IMR-90 (cell line): ENCODE results near the gene NFX1. TPM values are rescaled to one million over a fixed set of nuclear protein-coding genes. Genes with fewer than 3 reads are reported as not detected.

ENCODE experiments used
- ATAC-seq: fragments of 200-7000 bp; cut with Tn5 transposase; 2 replicates; pipeline ENCODE4 v1.9.1; 2020; ENCODE audit warnings: low read depth, mild to moderate bottlenecking, moderate library complexity
- BruUV-seq: library from RNA; stranded (reverse); fragments of 400-500 nt; replicated peaks from 2 replicates; lab custom pipeline; 2021; lab: Mats Ljungman, UMichigan
- CTCF ChIA-PET: fragments of 300-600 bp; formaldehyde crosslinking; extraction: SDS; loops from one replicate; lab custom pipeline; 2021; ENCODE audit warnings: antibody characterized with exemption; lab: Yijun Ruan, JAX
- POLR2A ChIA-PET: fragments of 300-600 bp; sonication (Branson Sonifier 250); formaldehyde crosslinking; loops from one replicate; lab custom pipeline; 2022; ENCODE audit warnings: antibody characterized with exemption; ENCODE audit not compliant: unreplicated experiment; lab: Charles Lee
- DNase-seq: peaks from one replicate; pipeline ENCODE4 v3.0.0; 2013
- H2AFZ ChIP-seq: replicated peaks from 2 replicates; pipeline ENCODE3; 2013; ENCODE audit warnings: low read length, mild to moderate bottlenecking; ENCODE audit not compliant: poor library complexity
- H2AK5ac ChIP-seq: 2 replicates; pipeline ENCODE4 v1.6.1; 2013; ENCODE audit warnings: low read depth, low read length, inconsistent platforms
- H2AK9ac ChIP-seq: replicated peaks from 2 replicates; pipeline ENCODE3; 2013; ENCODE audit warnings: mild to moderate bottlenecking, low read depth, low read length, moderate library complexity; ENCODE audit not compliant: poor library complexity
- H2BK120ac ChIP-seq: 2 replicates; pipeline ENCODE4 v1.6.1; 2013; ENCODE audit warnings: low read depth, low read length, inconsistent platforms
- H2BK15ac ChIP-seq: 3 replicates; pipeline ENCODE4 v1.6.1; 2013; ENCODE audit warnings: low read depth, low read length, inconsistent platforms
- H2BK20ac ChIP-seq: 2 replicates; pipeline ENCODE4 v1.6.1; 2013; ENCODE audit warnings: low read depth, mild to moderate bottlenecking, inconsistent platforms, low read length, moderate library complexity
- H2BK5ac ChIP-seq: 2 replicates; pipeline ENCODE4 v1.6.1; 2013; ENCODE audit warnings: mild to moderate bottlenecking, low read depth, low read length, inconsistent platforms; ENCODE audit not compliant: poor library complexity, severe bottlenecking
- H3K14ac ChIP-seq: replicated peaks from 2 replicates; pipeline ENCODE4 v1.6.1; 2013; ENCODE audit warnings: low read depth, low read length, inconsistent platforms
- H3K18ac ChIP-seq: 2 replicates; pipeline ENCODE4 v1.6.1; 2013; ENCODE audit warnings: low read depth, low read length, control low read depth
- H3K23ac ChIP-seq: 2 replicates; pipeline ENCODE4 v1.6.1; 2013; ENCODE audit warnings: low read depth, low read length, inconsistent platforms
- H3K27ac ChIP-seq: 2 replicates; pipeline ENCODE4 v1.5.1; 2013; ENCODE audit warnings: mild to moderate bottlenecking, control low read depth, low read length; ENCODE audit not compliant: insufficient read depth
- H3K27me3 ChIP-seq: 2 replicates; pipeline ENCODE4 v1.6.1; 2013; ENCODE audit warnings: low read length; ENCODE audit not compliant: control insufficient read depth, insufficient read depth
- H3K36me3 ChIP-seq: 2 replicates; pipeline ENCODE4 v1.6.1; 2013; ENCODE audit warnings: low read length, mixed read lengths; ENCODE audit not compliant: control insufficient read depth, insufficient read depth
- H3K4ac ChIP-seq: 2 replicates; pipeline ENCODE4 v1.6.1; 2013; ENCODE audit warnings: low read depth, low read length, inconsistent platforms
- H3K4me1 ChIP-seq: 2 replicates; pipeline ENCODE4 v1.6.1; 2013; ENCODE audit warnings: low read length, mixed read lengths; ENCODE audit not compliant: control insufficient read depth, insufficient read depth
- H3K4me2 ChIP-seq: 2 replicates; pipeline ENCODE4 v1.6.1; 2013; ENCODE audit warnings: low read depth, mild to moderate bottlenecking, control low read depth, low read length, moderate library complexity
- H3K4me3 ChIP-seq: 2 replicates; pipeline ENCODE4 v1.5.1; 2013; ENCODE audit warnings: low read depth, mild to moderate bottlenecking, control low read depth, low read length, moderate library complexity; ENCODE audit not compliant: insufficient read depth
- H3K56ac ChIP-seq: 2 replicates; pipeline ENCODE4 v1.6.1; 2013; ENCODE audit warnings: low read length, inconsistent platforms; ENCODE audit not compliant: insufficient read depth; ENCODE audit errors: extremely low read depth
- H3K79me1 ChIP-seq, 2 experiments: 2 replicates each; pipeline ENCODE4 v1.6.1; 2013; ENCODE audit warnings: low read length in 2 of 2, inconsistent platforms in 1 of 2, low read depth in 1 of 2
- H3K9ac ChIP-seq: 2 replicates; pipeline ENCODE4 v1.6.1; 2013; ENCODE audit warnings: low read depth, low read length, control low read depth
- H3K9me1 ChIP-seq: 2 replicates; pipeline ENCODE4 v1.6.1; 2013; ENCODE audit warnings: low read length, inconsistent platforms; ENCODE audit not compliant: insufficient read depth
- H3K9me3 ChIP-seq: 2 replicates; pipeline ENCODE4 v1.6.1; 2013; ENCODE audit warnings: low read length; ENCODE audit not compliant: control insufficient read depth, insufficient read depth
- H4K20me1 ChIP-seq: 2 replicates; pipeline ENCODE4 v1.6.1; 2013; ENCODE audit warnings: low read length, inconsistent platforms; ENCODE audit not compliant: insufficient read depth
- H4K5ac ChIP-seq: 2 replicates; pipeline ENCODE4 v1.6.1; 2013; ENCODE audit warnings: mild to moderate bottlenecking, low read depth, low read length, control low read depth
- H4K8ac ChIP-seq, 2 experiments: 2 replicates each; pipeline ENCODE4 v1.6.1; 2013; ENCODE audit warnings: low read depth in 2 of 2, low read length in 2 of 2, control low read depth in 1 of 2, inconsistent platforms in 1 of 2
- H4K91ac ChIP-seq: 2 replicates; pipeline ENCODE4 v1.6.1; 2013; ENCODE audit warnings: low read depth, low read length, inconsistent platforms; ENCODE audit not compliant: insufficient read depth
- BHLHE40 ChIP-seq: fragments of 150-350 bp; IDR thresholded peaks from 2 replicates; pipeline ENCODE4 v1.6.1; 2016; ENCODE audit warnings: mild to moderate bottlenecking, low read depth, low read length
- FOS ChIP-seq: fragments of 150-350 bp; IDR thresholded peaks from 2 replicates; pipeline ENCODE4 v1.6.1; 2016; ENCODE audit warnings: low read depth, low read length
- MAFK ChIP-seq: IDR thresholded peaks from 2 replicates; pipeline ENCODE4 v1.6.1; 2012; ENCODE audit warnings: low read depth, low read length, improper control_type of control experiment
- MAZ ChIP-seq: IDR thresholded peaks from 2 replicates; pipeline ENCODE4 v1.6.1; 2012; ENCODE audit warnings: low read depth, mild to moderate bottlenecking, low read length, improper control_type of control experiment, moderate library complexity, borderline replicate concordance
- NFE2L2 ChIP-seq: fragments of 150-350 bp; IDR thresholded peaks from 2 replicates; pipeline ENCODE4 v1.6.1; 2016; ENCODE audit warnings: low read depth, mild to moderate bottlenecking, low read length
- POLR2A ChIP-seq: IDR thresholded peaks from 2 replicates; pipeline ENCODE4 v1.6.1; 2012; ENCODE audit warnings: mild to moderate bottlenecking, low read depth, low read length
- RAD21 ChIP-seq: IDR thresholded peaks from 2 replicates; pipeline ENCODE4 v1.6.1; 2012; ENCODE audit warnings: low read length, improper control_type of control experiment
- SMC3 ChIP-seq: fragments of 150-350 bp; IDR thresholded peaks from 2 replicates; pipeline ENCODE4 v1.6.1; 2016; ENCODE audit warnings: low read depth, mild to moderate bottlenecking, antibody characterized with exemption, low read length, moderate library complexity
- WGBS, 2 experiments: methylation state at CpG; one replicate each; pipeline versions ENCODE4 v1.1.5 to v1.1.7; 2013; ENCODE audit warnings: missing lambda C conversion rate in 2 of 2; ENCODE audit not compliant: insufficient read length in 1 of 2; ENCODE audit errors: extremely low coverage in 2 of 2; 5-methylcytosine and 5-hydroxymethylcytosine counted together
- dilution Hi-C: fragments of 300-500 bp; cut with HindIII; formaldehyde crosslinking; loops from one replicate; pipeline ENCODE4 v1.14.3; 2018; ENCODE audit warnings: low sequenced_read_pairs; ENCODE audit not compliant: unreplicated experiment
- in situ Hi-C: fragments of 300-500 bp; cut with MboI; formaldehyde crosslinking; loops from 3 replicates; pipeline ENCODE4 v1.14.3; 2019; ENCODE audit warnings: low sequenced_read_pairs, inconsistent platforms, mixed read lengths
- intact Hi-C: fragments of 100-400 bp; cut with micrococcal nuclease; formaldehyde crosslinking; loops from 2 replicates; pipeline ENCODE4 v1.10.0; 2022
- polyA plus RNA-seq, 3 experiments: library from polyadenylated mRNA; depleted of rRNA; stranded (reverse); fragments of >200 nt; gene quantifications; 2 replicates each; pipeline ENCODE4 v1.2.3, GENCODE V29; 2012; ENCODE audit warnings: low replicate concordance in 1 of 3
- total RNA-seq: library from RNA; depleted of rRNA; stranded (reverse); fragments of >200 nt; gene quantifications from 2 replicates; pipeline ENCODE4 v1.2.3, GENCODE V29; 2012
- TF ChIP-seq, protein P1 (sequence below): fragments of 150-350 bp; IDR thresholded peaks from 2 replicates; pipeline ENCODE4 v1.6.1; 2017; ENCODE audit warnings: mild to moderate bottlenecking, antibody characterized with exemption, low read length, low read depth

Gene NFX1
- total and polyA plus RNA-seq, 2 of the 4 experiments (the other 2 are of a cell fraction), result 27.0 to 36.0 TPM

DNA sequence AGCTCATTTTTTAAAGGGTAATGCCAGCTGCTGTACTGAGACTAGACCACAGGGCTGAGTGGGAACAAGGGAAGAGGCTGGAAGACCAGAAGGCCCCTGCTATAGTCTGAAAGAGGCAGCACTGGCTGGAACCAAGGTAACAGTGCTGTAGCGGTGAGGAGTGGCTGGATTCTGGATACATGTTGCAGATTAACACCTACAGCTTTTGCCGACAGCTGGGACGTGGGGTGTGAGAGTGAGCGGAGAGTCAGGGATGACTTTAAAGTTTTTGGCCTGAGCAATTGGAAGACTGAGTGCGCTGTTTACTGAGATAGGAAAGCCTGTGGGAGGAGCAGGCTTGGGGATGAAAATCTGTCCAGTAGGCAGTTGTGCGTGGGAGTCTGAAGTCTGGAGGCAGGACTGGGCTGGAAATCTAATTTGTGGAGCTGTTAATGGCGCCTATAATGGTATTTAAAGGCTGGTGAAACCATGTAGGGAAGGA lies 85.6 kb downstream of the NFX1 start:
- Histone ChIP-seq H3K27ac (no peak overlapping the region), H2BK15ac (no peak overlapping the region), H4K5ac (no peak overlapping the region), H3K27me3 (no peaks in the 10 kb centered on the region), H3K79me1 (no peaks in the 10 kb centered on the region), H2AFZ (no peak overlapping the region), H2BK120ac (no peak overlapping the region), H3K36me3 (peaks cover 10% of the 10 kb centered on the region), H3K4me3 (no peak overlapping the region), H3K23ac (no peak overlapping the region), H2BK5ac (no peak overlapping the region), H3K4ac (no peak overlapping the region), H3K18ac (no peak overlapping the region), H3K9me1 (no peaks in the 10 kb centered on the region), H2AK9ac (peak overlapping the region; percentile 74), H3K14ac (no peak overlapping the region), H2BK20ac (no peak overlapping the region), H3K9ac (no peak overlapping the region), H4K8ac (peak overlapping the region in 1 of 2 experiments; percentile 9; a peak in 1 of 4 replicates), H2AK5ac (no peak overlapping the region), H4K20me1 (no peaks in the 10 kb centered on the region), H3K4me1 (0 out of 2 replicates have a peak, but pooled peaks cover 2% of the 10 kb centered on the region), H4K91ac (no peak overlapping the region; the same call in 1 of the 2 replicates), H3K4me2 (no peak overlapping the region), H3K56ac (no peak overlapping the region), H3K9me3 (no peaks in the 10 kb centered on the region)
- ChIA-PET POLR2A (no interaction called here), CTCF (interaction anchor here (0.9 to 2.1 kb wide), 6 partner anchors 16 to 98 kb away, joined by 3 to 10 read pairs (median 4); partner anchors contain the start of genes AQP3, NFX1 and NOL6)
- dilution Hi-C loops, result no loop called here
- in situ Hi-C loops, result no loop called here
- 95% methylated on average over 4 of the region's 7 CpGs; no CpG with 5 or more reads in 1 of the 2 experiments for WGBS, 2 experiments
- intact Hi-C loops, result loop anchor here (1.0 kb wide), 3 partner anchors 39 to 90 kb away; no protein-coding TSS in a partner anchor
- no peak for ATAC-seq
- BruUV-seq, result no TSS peak
- no peak for DNase-seq
- TF ChIP-seq BHLHE40 (no peak), MAZ (no peak), POLR2A (no peak), NFE2L2 (no peak), FOS (no peak), MAFK (no peak), RAD21 (no peak), SMC3 (no peak)
- TF ChIP-seq, protein P1, sequence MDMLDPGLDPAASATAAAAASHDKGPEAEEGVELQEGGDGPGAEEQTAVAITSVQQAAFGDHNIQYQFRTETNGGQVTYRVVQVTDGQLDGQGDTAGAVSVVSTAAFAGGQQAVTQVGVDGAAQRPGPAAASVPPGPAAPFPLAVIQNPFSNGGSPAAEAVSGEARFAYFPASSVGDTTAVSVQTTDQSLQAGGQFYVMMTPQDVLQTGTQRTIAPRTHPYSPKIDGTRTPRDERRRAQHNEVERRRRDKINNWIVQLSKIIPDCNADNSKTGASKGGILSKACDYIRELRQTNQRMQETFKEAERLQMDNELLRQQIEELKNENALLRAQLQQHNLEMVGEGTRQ, result no peak
